Measurements from ENCODE around the gene DNAJC16. TPM values are rescaled to one million over a fixed set of nuclear protein-coding genes. Genes with fewer than 3 reads are reported as not detected.
A peak's percentile ranks its signal among the peaks of the same experiment; 100 is the strongest.

The DNAJC16 gene
- total RNA-seq, 1 donor from 2014 or later: 35.9 TPM

GRCh38 chr1:15620902-15621682 is 94.4 kb downstream of the DNAJC16 start:
- Mint-ChIP-seq H3K27me3 (no peaks in the 10 kb centered on the region), H3K27ac (peak overlapping the region; percentile 8), H3K4me3 (no peak overlapping the region), H3K4me1 (peaks cover 73% of the 10 kb centered on the region), H3K36me3 (ENCODE audit: low read depth) (peaks cover 38% of the 10 kb centered on the region), H3K9me3 (no peaks in the 10 kb centered on the region)
- intact Hi-C loops (cut with micrococcal nuclease): loop anchor here (5.0 kb wide), 1 partner anchor 36 kb away; a partner anchor contains a TSS
- DNase-seq: no peak
- POLR2A ChIA-PET: interaction anchor here (1.7 kb wide), 1 partner anchor 18 kb away, joined by 7 read pairs; no protein-coding TSS in a partner anchor
- no peak for ATAC-seq (ENCODE audit: low read depth)
- TF ChIP-seq CTCF (IDR thresholded peaks at IDR 0.05): no peak
- CTCF ChIA-PET: no interaction called here

DNA sequence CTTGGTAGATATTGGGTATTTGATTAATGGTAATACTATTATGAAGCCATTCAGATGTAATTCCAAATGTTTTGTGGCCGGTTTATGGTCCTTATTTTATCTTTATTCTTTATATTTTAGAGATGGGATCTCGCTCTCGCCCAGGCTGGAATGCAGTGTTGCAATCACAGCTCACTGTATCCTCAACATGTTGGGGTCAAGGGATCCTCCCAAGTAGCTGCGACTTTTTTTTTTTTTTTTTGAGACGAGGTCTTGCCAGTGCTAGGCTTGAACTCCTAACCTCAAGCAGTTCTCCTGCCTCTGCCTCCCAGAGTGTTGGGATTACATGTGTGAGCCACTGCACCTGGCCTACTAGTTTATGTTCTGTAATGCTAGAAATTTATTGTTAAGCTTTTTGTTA is 95.3 kb downstream of the DNAJC16 start:
- no peak for ATAC-seq (ENCODE audit: low read depth)
- Mint-ChIP-seq H3K27ac (no peak overlapping the region), H3K36me3 (ENCODE audit: low read depth) (peaks cover 45% of the 10 kb centered on the region), H3K4me1 (peaks cover 77% of the 10 kb centered on the region), H3K9me3 (no peaks in the 10 kb centered on the region), H3K4me3 (no peak overlapping the region), H3K27me3 (no peaks in the 10 kb centered on the region)
- CTCF ChIA-PET: interaction anchor here (0.7 kb wide), 1 partner anchor 14 kb away, joined by 3 read pairs; no protein-coding TSS in a partner anchor
- TF ChIP-seq CTCF (IDR thresholded peaks at IDR 0.05): no peak
- intact Hi-C loops (cut with micrococcal nuclease): loop anchor here (5.0 kb wide), 1 partner anchor 35 kb away; a partner anchor contains a TSS
- POLR2A ChIA-PET: interaction anchor here (0.7 to 1.7 kb wide), 2 partner anchors 19 to 28 kb away, joined by 3 to 7 read pairs; no protein-coding TSS in a partner anchor
- no peak for DNase-seq

GRCh38 chr1:15622712-15623373 is 96.2 kb downstream of the DNAJC16 start:
- Mint-ChIP-seq H3K9me3 (no peaks in the 10 kb centered on the region), H3K27ac (no peak overlapping the region), H3K27me3 (no peaks in the 10 kb centered on the region), H3K4me3 (no peak overlapping the region), H3K36me3 (ENCODE audit: low read depth) (peaks cover 53% of the 10 kb centered on the region), H3K4me1 (peaks cover 85% of the 10 kb centered on the region)
- no peak for TF ChIP-seq CTCF (IDR thresholded peaks at IDR 0.05)
- DNase-seq (no peak), ATAC-seq (ENCODE audit: low read depth) (no peak)
- intact Hi-C loops (cut with micrococcal nuclease): loop anchor here (5.0 kb wide), 1 partner anchor 34 kb away; a partner anchor contains a TSS
- POLR2A ChIA-PET: interaction anchor here (0.6 to 1.7 kb wide), 4 partner anchors 19 to 729 kb away, joined by 3 to 9 read pairs (median 5); no protein-coding TSS in a partner anchor
- CTCF ChIA-PET: interaction anchor here (0.7 kb wide), 1 partner anchor 13 kb away, joined by 3 read pairs; no protein-coding TSS in a partner anchor

DNA sequence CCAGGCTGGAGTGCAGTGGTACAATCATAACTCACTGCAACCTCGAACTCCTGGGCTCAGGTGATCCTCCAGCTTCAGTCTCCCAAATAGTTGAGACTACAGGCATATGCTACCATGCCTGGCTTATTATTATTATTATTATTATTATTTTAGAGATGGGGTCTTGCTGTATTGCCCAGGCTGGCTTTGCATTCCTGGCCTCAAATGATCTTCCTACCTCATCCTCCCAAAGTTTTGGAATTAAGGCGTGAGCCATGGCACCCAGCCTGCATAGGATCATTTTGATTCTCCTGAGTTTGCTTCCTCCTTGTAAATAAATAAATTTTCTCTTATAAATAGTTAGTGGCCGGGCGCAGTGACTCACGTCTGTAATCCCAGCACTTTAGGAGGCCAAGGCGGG is 96.8 kb downstream of the DNAJC16 start:
- H3K9me3 Mint-ChIP-seq: no peaks in the 10 kb centered on the region
- peaks cover 86% of the 10 kb centered on the region for H3K4me1 Mint-ChIP-seq
- no peak for DNase-seq
- ChIA-PET POLR2A (interaction anchor here (0.6 kb wide), 1 partner anchor 728 kb away, joined by 9 read pairs; no protein-coding TSS in a partner anchor), CTCF (no interaction called here)
- no peak overlapping the region for H3K4me3 Mint-ChIP-seq
- H3K27ac Mint-ChIP-seq: no peak overlapping the region
- no peak for TF ChIP-seq CTCF (IDR thresholded peaks at IDR 0.05)
- H3K27me3 Mint-ChIP-seq: no peaks in the 10 kb centered on the region
- H3K36me3 Mint-ChIP-seq (ENCODE audit: low read depth): peaks cover 52% of the 10 kb centered on the region
- ATAC-seq (ENCODE audit: low read depth): no peak
- intact Hi-C loops (cut with micrococcal nuclease): loop anchor here (5.0 kb wide), 1 partner anchor 34 kb away; a partner anchor contains a TSS

All from activated B cell treated with CpG ODN at 0.5 μM for 24 hours (primary cell).